Endodermal cell (in vitro differentiated cells): Measurements from ENCODE around the gene HMMR. TPM values are rescaled to one million over a fixed set of nuclear protein-coding genes. Genes with fewer than 3 reads are reported as not detected.
A peak's percentile ranks its signal among the peaks of the same experiment; 100 is the strongest.

Experiments
- DNase-seq: peaks from one replicate; pipeline ENCODE4 v3.0.0-alpha.2; 2017
- H3K27ac ChIP-seq: 2 replicates; pipeline ENCODE4 v1.5.1; 2013; ENCODE audit warnings: mild to moderate bottlenecking, low read depth, low read length, moderate library complexity
- H3K27me3 ChIP-seq: 2 replicates; pipeline ENCODE4 v1.6.1; 2013; ENCODE audit warnings: mild to moderate bottlenecking, low read length, moderate library complexity; ENCODE audit not compliant: insufficient read depth, control insufficient read depth, poor library complexity, severe bottlenecking
- H3K36me3 ChIP-seq: 2 replicates; pipeline ENCODE4 v1.7.0; 2013; ENCODE audit warnings: mild to moderate bottlenecking, low read length, moderate library complexity; ENCODE audit not compliant: control insufficient read depth, insufficient read depth
- H3K4me1 ChIP-seq: one replicate; pipeline ENCODE4 v1.7.0; 2013; ENCODE audit warnings: low read length; ENCODE audit not compliant: control insufficient read depth, insufficient read depth
- H3K4me3 ChIP-seq: 2 replicates; pipeline ENCODE4 v1.5.1; 2013; ENCODE audit warnings: mild to moderate bottlenecking, low read length, moderate library complexity
- H3K9ac ChIP-seq: 2 replicates; pipeline ENCODE4 v1.6.1; 2013; ENCODE audit warnings: mild to moderate bottlenecking, low read length, moderate library complexity; ENCODE audit not compliant: poor library complexity, severe bottlenecking; ENCODE audit errors: extremely low read depth
- H3K9me3 ChIP-seq: 2 replicates; pipeline ENCODE4 v1.6.1; 2013; ENCODE audit warnings: mild to moderate bottlenecking, low read length, moderate library complexity; ENCODE audit not compliant: control insufficient read depth
- H3K27ac Mint-ChIP-seq: 2 replicates; pipeline ENCODE4 v1.8.0; 2020; ENCODE audit warnings: mixed read lengths
- H3K27me3 Mint-ChIP-seq: 2 replicates; pipeline ENCODE4 v1.8.0; 2021; ENCODE audit warnings: mild to moderate bottlenecking, mixed read lengths; ENCODE audit not compliant: insufficient read depth
- H3K36me3 Mint-ChIP-seq: 2 replicates; pipeline ENCODE4 v1.8.0; 2020; ENCODE audit warnings: low read depth, mixed read lengths
- H3K4me1 Mint-ChIP-seq: 2 replicates; pipeline ENCODE4 v1.8.0; 2020; ENCODE audit warnings: mixed read lengths
- H3K4me3 Mint-ChIP-seq: 2 replicates; pipeline ENCODE4 v1.8.0; 2020; ENCODE audit warnings: mild to moderate bottlenecking, moderate library complexity, mixed read lengths
- H3K9me3 Mint-ChIP-seq: 2 replicates; pipeline ENCODE4 v1.8.0; 2020; ENCODE audit warnings: mild to moderate bottlenecking, mixed read lengths
- CTCF ChIP-seq: fragments of 200-600 bp; sonication (generic); conservative IDR thresholded peaks from 2 replicates; pipeline ENCODE4 v1.5.0; 2021; ENCODE audit warnings: antibody characterized with exemption, mild to moderate bottlenecking
- WGBS, 2 experiments: methylation state at CpG; one replicate each; pipeline versions ENCODE4 v1.1.5 to v1.1.7; 2013; ENCODE audit warnings: missing lambda C conversion rate in 2 of 2, mixed read lengths in 1 of 2; ENCODE audit not compliant: insufficient coverage in 1 of 2, insufficient read length in 1 of 2; 5-methylcytosine and 5-hydroxymethylcytosine counted together
- total RNA-seq, 2 donors: library from RNA; stranded (reverse); fragmentation: NEBNext Ultra II Directional in 1 of 2; extraction: Animal tissue kit (Norgen Biotek cat#: 25700) in 1 of 2; gene quantifications; 2 replicates in 1 of 2; 3 replicates in 1 of 2; pipeline ENCODE4 v1.2.1, GENCODE V29; 2021

Gene HMMR
- total RNA-seq, 2 donors from 2014 or later = 36.9 to 63.7 TPM

GRCh38 chr5:163436515-163436914, 23.9 kb upstream of the HMMR start:
- Mint-ChIP-seq H3K4me3 (peak overlapping the region; percentile 96), H3K4me1 (peaks cover 51% of the 10 kb centered on the region), H3K27ac (peak overlapping the region; percentile 94), H3K27me3 (no peaks in the 10 kb centered on the region), H3K36me3 (peaks cover 36% of the 10 kb centered on the region), H3K9me3 (no peaks in the 10 kb centered on the region)
- Histone ChIP-seq H3K4me1 (peaks cover 18% of the 10 kb centered on the region), H3K4me3 (peak overlapping the region; percentile 100), H3K27ac (peak overlapping the region; percentile 31), H3K36me3 (peaks cover 35% of the 10 kb centered on the region), H3K27me3 (no peaks in the 10 kb centered on the region), H3K9me3 (no peaks in the 10 kb centered on the region), H3K9ac (peak overlapping the region; percentile 98)
- no peak for TF ChIP-seq CTCF
- no peak for DNase-seq
- WGBS, 2 experiments = 38 to 53% methylated on average over 4 of the region's 4 CpGs

- Histone ChIP-seq H3K27me3 (no peaks in the 10 kb centered on the region), H3K9me3 (no peaks in the 10 kb centered on the region), H3K36me3 (peaks cover 39% of the 10 kb centered on the region), H3K4me1 (peaks cover 15% of the 10 kb centered on the region), H3K4me3 (peak overlapping the region; percentile 100), H3K9ac (peak overlapping the region; percentile 98), H3K27ac (peak overlapping the region; percentile 31)
- H3K4me1 Mint-ChIP-seq = peaks cover 46% of the 10 kb centered on the region
- peak overlapping the region; percentile 94 for H3K27ac Mint-ChIP-seq
- TF ChIP-seq CTCF = no peak
- DNase-seq = no peak
- no peaks in the 10 kb centered on the region for H3K27me3 Mint-ChIP-seq
- 0 to 10% methylated on average over 3 to 6 of the region's 6 CpGs for WGBS, 2 experiments
- peak overlapping the region; percentile 96 for H3K4me3 Mint-ChIP-seq
- no peaks in the 10 kb centered on the region for H3K9me3 Mint-ChIP-seq
- peaks cover 39% of the 10 kb centered on the region for H3K36me3 Mint-ChIP-seq
Observed at GRCh38 chr5:163437011-163437308, 23.5 kb upstream of the HMMR start.

- Mint-ChIP-seq H3K9me3 (no peaks in the 10 kb centered on the region), H3K4me3 (peak within 1 kb of the TSS; percentile 96), H3K27ac (peak within 1 kb of the TSS; percentile 94), H3K27me3 (no peaks in the 10 kb centered on the region), H3K4me1 (peaks cover 41% of the 10 kb centered on the region), H3K36me3 (peaks cover 45% of the 10 kb centered on the region)
- Histone ChIP-seq H3K9me3 (no peaks in the 10 kb centered on the region), H3K4me1 (peaks cover 11% of the 10 kb centered on the region), H3K9ac (peak within 1 kb of the TSS; percentile 98), H3K36me3 (peaks cover 45% of the 10 kb centered on the region), H3K27me3 (no peaks in the 10 kb centered on the region), H3K4me3 (peak within 1 kb of the TSS; percentile 100), H3K27ac (peak within 1 kb of the TSS; percentile 96)
- 0 to 1% methylated on average over 13 to 51 of the region's 51 CpGs for WGBS, 2 experiments
- peak; percentile 15 for TF ChIP-seq CTCF
- DNase-seq = peak; percentile 98
Observed at GRCh38 chr5:163437309-163438182, 22.9 kb upstream of the HMMR start, which contains the start of gene CCNG1. Gene CCNG1, plus strand, starts transcription at chr5:163437595. Its CDS starts 1,662 bp downstream, at chr5:163439257.
